Muscle of leg (tissue), 11 donors: ENCODE results near the gene GIPR. TPM values are rescaled to one million over a fixed set of nuclear protein-coding genes. Genes with fewer than 3 reads are reported as not detected.

Experiments
- DNase-seq: peaks from one replicate; pipeline ENCODE4 v3.0.0; 2013
- H3K27ac ChIP-seq: one replicate; pipeline ENCODE4 v1.5.1; 2013; ENCODE audit warnings: mild to moderate bottlenecking, low read length, control low read depth
- H3K27me3 ChIP-seq: one replicate; pipeline ENCODE4 v1.6.1; 2013; ENCODE audit warnings: low read length; ENCODE audit not compliant: control insufficient read depth, insufficient read depth
- H3K36me3 ChIP-seq: one replicate; pipeline ENCODE4 v1.6.1; 2013; ENCODE audit warnings: low read length; ENCODE audit not compliant: control insufficient read depth, insufficient read depth
- H3K4me1 ChIP-seq: one replicate; pipeline ENCODE4 v1.6.1; 2013; ENCODE audit warnings: low read length; ENCODE audit not compliant: control insufficient read depth, insufficient read depth
- H3K4me3 ChIP-seq: one replicate; pipeline ENCODE4 v1.5.1; 2013; ENCODE audit warnings: low read length, control low read depth
- H3K9me3 ChIP-seq: replicated peaks from 2 replicates; pipeline ENCODE4 v1.6.1; 2013; ENCODE audit warnings: low read depth, low read length; ENCODE audit not compliant: control insufficient read depth
- WGBS: methylation state at CpG from one replicate; pipeline ENCODE4 v1.1.5; 2013; ENCODE audit warnings: missing lambda C conversion rate; ENCODE audit not compliant: insufficient coverage; 5-methylcytosine and 5-hydroxymethylcytosine counted together
- polyA plus RNA-seq, 8 donors: library from polyadenylated mRNA; unstranded; fragments of 120-200 nt; gene quantifications; one replicate each; pipeline versions ENCODE4 v1.2.1 to v1.2.3, GENCODE V29; 2013; ENCODE audit warnings: inconsistent platforms in 1 of 8, low replicate concordance in 1 of 8; ENCODE audit not compliant: insufficient read length in 8 of 8, insufficient read depth in 1 of 8
- total RNA-seq: library from RNA; stranded (reverse); fragments of 120-200 nt; gene quantifications from one replicate; pipeline ENCODE4 v1.2.4, GENCODE V29; 2013

Gene GIPR
- total and polyA plus RNA-seq, 9 donors: 0.04 to 1.8 (median 0.26) TPM; not detected in 1

- H3K27me3 ChIP-seq: no peaks in the 10 kb centered on the region
- H3K4me1 ChIP-seq: peaks cover 32% of the 10 kb centered on the region
- no peak overlapping the region for H3K27ac ChIP-seq
- H3K9me3 ChIP-seq: no peaks in the 10 kb centered on the region
- peaks cover 6% of the 10 kb centered on the region for H3K36me3 ChIP-seq
- H3K4me3 ChIP-seq: no peak overlapping the region
- WGBS: no CpG with 5 or more reads among the region's 2 CpGs
- DNase-seq: no peak
These were observed 31.1 kb upstream of the GIPR start for GRCh38 chr19:45636902-45637301.

- H3K9me3 ChIP-seq: no peaks in the 10 kb centered on the region
- WGBS: 63% methylated on average over 14 of the region's 19 CpGs
- peak overlapping the region; percentile 52 for H3K4me3 ChIP-seq
- peaks cover 4% of the 10 kb centered on the region for H3K27me3 ChIP-seq
- peaks cover 6% of the 10 kb centered on the region for H3K36me3 ChIP-seq
- no peak overlapping the region for H3K27ac ChIP-seq
- no peak for DNase-seq
- H3K4me1 ChIP-seq: peaks cover 34% of the 10 kb centered on the region
These were observed 29.9 kb upstream of the GIPR start for GRCh38 chr19:45637890-45638667.

GRCh38 chr19:45638930-45639729, 28.9 kb upstream of the GIPR start, which contains the start of gene EML2:
Gene EML2, minus strand, starts transcription at chr19:45639397. Its CDS starts 21 bp downstream, at chr19:45639376.
- Histone ChIP-seq H3K4me1 (peaks cover 40% of the 10 kb centered on the region), H3K27ac (no peak within 1 kb of the TSS)

DNA sequence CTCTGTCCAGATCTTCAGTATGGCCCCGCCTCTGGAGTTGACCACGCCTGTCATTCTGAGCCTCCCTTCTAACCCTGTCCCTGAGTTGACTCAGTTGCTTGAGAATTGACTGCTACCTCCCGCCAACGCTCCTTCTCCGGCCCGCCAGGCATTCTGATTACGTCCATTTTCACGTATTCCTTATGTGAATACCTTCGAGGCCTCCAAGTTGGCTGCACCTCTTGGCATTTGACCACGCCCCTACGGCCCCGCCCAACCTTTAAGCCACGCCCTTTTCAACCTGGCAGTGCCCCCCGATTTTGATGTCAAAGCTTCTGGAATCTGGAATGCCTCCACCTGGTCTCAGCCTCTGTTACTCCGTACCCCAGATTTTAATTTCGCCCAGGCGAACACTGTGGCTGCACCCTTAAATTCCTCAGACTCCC, 27.2 kb upstream of the GIPR start:
- H3K4me1 ChIP-seq: peaks cover 45% of the 10 kb centered on the region
- H3K36me3 ChIP-seq: peaks cover 6% of the 10 kb centered on the region
- H3K27me3 ChIP-seq: peaks cover 32% of the 10 kb centered on the region
- no peak for DNase-seq
- no peaks in the 10 kb centered on the region for H3K9me3 ChIP-seq
- H3K27ac ChIP-seq: no peak overlapping the region
- WGBS: 46% methylated on average over 17 of the region's 17 CpGs
- no peak overlapping the region for H3K4me3 ChIP-seq

More at GRCh38 chr19:45638930-45639729, 28.9 kb upstream of the GIPR start, which contains the start of gene EML2:
- Histone ChIP-seq H3K36me3 (peaks cover 6% of the 10 kb centered on the region), H3K9me3 (no peaks in the 10 kb centered on the region), H3K27me3 (peaks cover 14% of the 10 kb centered on the region), H3K4me3 (peak within 1 kb of the TSS; percentile 52)
- 3% methylated on average over 23 of the region's 52 CpGs for WGBS
- peak; percentile 42 for DNase-seq

DNA sequence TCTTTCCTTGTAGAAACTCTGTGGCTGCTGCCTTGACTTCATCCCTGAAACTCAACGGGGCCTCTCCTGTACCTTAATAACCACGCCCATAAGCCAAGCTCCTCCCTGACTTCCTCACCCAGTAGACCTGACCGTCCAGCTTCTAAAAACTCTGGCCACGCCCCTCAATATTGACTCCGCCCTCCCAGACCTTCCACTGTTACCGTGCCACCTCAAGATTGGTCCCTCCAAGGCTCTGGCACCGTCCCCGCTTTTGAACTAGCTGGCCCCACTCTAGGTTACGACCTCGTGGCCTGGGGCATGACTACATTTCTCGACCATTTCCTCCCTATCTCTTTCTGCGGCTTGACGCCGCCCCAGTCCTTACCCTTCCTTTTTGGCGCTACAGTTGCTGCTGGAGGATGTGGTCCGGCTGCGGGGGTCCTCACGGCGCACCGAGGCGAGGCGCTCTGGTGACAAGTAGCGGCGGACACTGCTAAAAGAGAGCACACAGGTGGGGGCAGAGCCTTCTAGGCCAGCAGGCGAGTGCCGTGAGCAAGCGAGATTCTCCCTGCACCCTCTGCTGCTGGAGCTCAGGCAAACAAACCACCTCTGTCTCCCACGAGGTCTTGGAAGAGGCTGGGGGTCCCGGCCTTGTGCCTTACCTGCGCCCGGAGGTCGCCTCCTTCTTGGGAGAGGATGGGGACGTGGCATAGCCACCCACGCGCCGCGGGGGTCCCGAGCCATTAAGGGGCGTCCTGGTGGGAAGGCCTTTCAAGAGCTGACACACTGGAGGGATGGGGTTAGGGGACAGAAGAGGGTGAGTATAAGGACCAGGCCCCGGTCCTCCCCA, 26.5 kb upstream of the GIPR start:
- H3K36me3 ChIP-seq: peaks cover 6% of the 10 kb centered on the region
- H3K9me3 ChIP-seq: no peaks in the 10 kb centered on the region
- H3K4me3 ChIP-seq: peak overlapping the region; percentile 29
- H3K27me3 ChIP-seq: peaks cover 38% of the 10 kb centered on the region
- DNase-seq: peak; percentile 69
- WGBS: 1% methylated on average over 18 of the region's 40 CpGs
- peaks cover 50% of the 10 kb centered on the region for H3K4me1 ChIP-seq
- H3K27ac ChIP-seq: peak overlapping the region; percentile 75

DNA sequence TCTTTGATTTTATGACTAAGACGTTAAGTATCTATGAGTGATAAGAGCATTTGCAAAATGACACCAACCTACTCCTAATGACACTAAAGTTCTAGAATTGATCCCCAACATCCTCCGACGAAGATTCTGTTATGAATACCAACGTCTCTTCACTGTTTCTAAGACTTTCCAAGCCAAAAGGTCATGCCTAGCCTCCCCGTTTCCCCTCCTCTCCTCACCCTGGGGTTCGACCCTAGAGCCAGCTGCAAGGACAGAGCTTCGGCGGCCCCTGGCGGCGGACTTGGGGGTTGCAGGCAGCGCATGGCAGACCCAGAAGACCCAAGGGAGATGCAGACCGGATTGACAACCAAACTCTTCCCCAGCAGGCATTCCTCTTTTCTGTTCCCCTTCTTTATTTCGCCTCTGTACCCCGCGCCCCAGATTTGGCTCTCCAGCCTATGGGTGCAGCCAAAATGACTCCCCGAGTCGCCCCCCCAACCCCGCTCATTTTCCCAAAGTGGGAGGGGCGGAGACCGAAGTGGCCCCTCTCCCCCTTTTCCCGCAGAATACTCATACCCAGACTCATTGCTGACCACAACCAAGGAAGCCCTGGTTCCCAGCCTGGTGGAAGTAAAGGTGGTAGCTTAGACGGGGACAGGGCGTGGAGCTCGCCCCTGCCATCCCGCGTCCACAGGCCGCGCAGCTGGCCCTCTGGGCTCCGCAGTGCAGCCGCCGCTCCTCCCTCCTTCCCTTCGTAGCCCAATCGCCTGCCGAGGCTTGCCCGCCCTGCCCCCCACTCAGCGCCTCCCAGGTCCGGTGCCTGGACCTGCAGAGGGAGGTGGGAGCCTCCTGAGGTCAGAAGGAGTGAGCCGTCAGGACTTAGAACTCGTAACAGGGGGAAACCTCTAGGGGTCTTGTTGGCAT, 24.7 kb upstream of the GIPR start:
- Histone ChIP-seq H3K27ac (no peak overlapping the region), H3K27me3 (peaks cover 40% of the 10 kb centered on the region), H3K36me3 (no peaks in the 10 kb centered on the region), H3K4me3 (no peak overlapping the region), H3K4me1 (peaks cover 48% of the 10 kb centered on the region), H3K9me3 (no peaks in the 10 kb centered on the region)
- 3% methylated on average over 25 of the region's 39 CpGs for WGBS
- peak; percentile 82 for DNase-seq

GRCh38 chr19:45643927-45644771, 23.9 kb upstream of the GIPR start:
- Histone ChIP-seq H3K27ac (no peak overlapping the region), H3K4me1 (peaks cover 40% of the 10 kb centered on the region), H3K9me3 (no peaks in the 10 kb centered on the region), H3K36me3 (no peaks in the 10 kb centered on the region), H3K27me3 (peaks cover 40% of the 10 kb centered on the region), H3K4me3 (no peak overlapping the region)
- no peak for DNase-seq
- 35% methylated on average over 5 of the region's 14 CpGs for WGBS

GRCh38 chr19:45645068-45645630, 22.9 kb upstream of the GIPR start:
- 3% methylated on average over 29 of the region's 35 CpGs for WGBS
- Histone ChIP-seq H3K27ac (no peak overlapping the region), H3K27me3 (peaks cover 40% of the 10 kb centered on the region), H3K4me3 (no peak overlapping the region), H3K36me3 (no peaks in the 10 kb centered on the region), H3K9me3 (no peaks in the 10 kb centered on the region), H3K4me1 (peaks cover 37% of the 10 kb centered on the region)
- DNase-seq: no peak
